Neural progenitor cell (in vitro differentiated cells): ENCODE results near the gene SLC35F5. TPM values are rescaled to one million over a fixed set of nuclear protein-coding genes. Genes with fewer than 3 reads are reported as not detected.

Source experiments
- DNase-seq: peaks from one replicate; pipeline ENCODE4 v3.0.0-alpha.2; 2016; ENCODE audit warnings: low spot score
- H2AFZ ChIP-seq: fragments of 200-600 bp; sonication (generic); replicated peaks from 2 replicates; pipeline ENCODE4 v1.6.1; 2016; ENCODE audit warnings: antibody characterized with exemption
- H3F3A ChIP-seq: fragments of 200-600 bp; sonication (generic); 2 replicates; pipeline ENCODE4 v1.6.1; 2016; ENCODE audit warnings: antibody characterized with exemption, low read depth
- H3K27ac ChIP-seq: fragments of 200-600 bp; sonication (generic); 2 replicates; pipeline ENCODE4 v1.5.1; 2016; ENCODE audit warnings: mild to moderate bottlenecking
- H3K27me3 ChIP-seq: fragments of 200-600 bp; sonication (generic); 2 replicates; pipeline ENCODE4 v1.6.1; 2016; ENCODE audit warnings: mild to moderate bottlenecking, moderate library complexity
- H3K36me3 ChIP-seq: fragments of 200-600 bp; sonication (generic); 2 replicates; pipeline ENCODE4 v1.5.1; 2016
- H3K4me1 ChIP-seq: fragments of 200-600 bp; sonication (generic); 2 replicates; pipeline ENCODE4 v1.6.1; 2016; ENCODE audit warnings: mixed run types
- H3K4me2 ChIP-seq: fragments of 200-600 bp; sonication (generic); 2 replicates; pipeline ENCODE4 v1.6.1; 2016
- H3K4me3 ChIP-seq: fragments of 200-600 bp; sonication (generic); 2 replicates; pipeline ENCODE4 v1.5.1; 2016
- H3K79me2 ChIP-seq: fragments of 200-600 bp; sonication (generic); 2 replicates; pipeline ENCODE4 v1.6.1; 2016; ENCODE audit warnings: low read depth
- H3K9ac ChIP-seq: fragments of 200-600 bp; sonication (generic); 2 replicates; pipeline ENCODE4 v1.6.1; 2016
- H3K9me3 ChIP-seq: fragments of 200-600 bp; sonication (generic); 2 replicates; pipeline ENCODE4 v1.5.1; 2016; ENCODE audit warnings: low read depth
- H4K20me1 ChIP-seq: fragments of 200-600 bp; sonication (generic); 2 replicates; pipeline ENCODE4 v1.6.1; 2016; ENCODE audit warnings: low read depth
- H3K27ac Mint-ChIP-seq: 3 replicates; pipeline ENCODE4 v1.8.0; 2021; ENCODE audit warnings: mixed read lengths
- H3K27me3 Mint-ChIP-seq: 2 replicates; pipeline ENCODE4 v1.8.0; 2022; ENCODE audit warnings: low read depth, mild to moderate bottlenecking, inconsistent platforms, moderate library complexity, mixed read lengths; ENCODE audit not compliant: insufficient read depth
- H3K36me3 Mint-ChIP-seq: 3 replicates; pipeline ENCODE4 v1.8.0; 2021; ENCODE audit warnings: mixed read lengths
- H3K4me1 Mint-ChIP-seq: 3 replicates; pipeline ENCODE4 v1.8.0; 2021; ENCODE audit warnings: mixed read lengths
- H3K4me3 Mint-ChIP-seq: 3 replicates; pipeline ENCODE4 v1.8.0; 2021; ENCODE audit warnings: mild to moderate bottlenecking, moderate library complexity, mixed read lengths
- H3K9me3 Mint-ChIP-seq: 3 replicates; pipeline ENCODE4 v1.8.0; 2020; ENCODE audit warnings: mixed read lengths
- EZH2 ChIP-seq: fragments of 200-600 bp; sonication (generic); IDR thresholded peaks from 2 replicates; pipeline ENCODE4 v1.6.1; 2017; ENCODE audit warnings: antibody characterized with exemption, mild to moderate bottlenecking, moderate library complexity
- EZH2phosphoT487 ChIP-seq: fragments of 200-600 bp; sonication (generic); IDR thresholded peaks from 2 replicates; pipeline ENCODE4 v1.6.1; 2017; ENCODE audit warnings: antibody characterized with exemption
- total RNA-seq: library from RNA; depleted of rRNA; stranded (reverse); fragments of >200 nt; gene quantifications from 2 replicates; pipeline ENCODE4 v1.2.3, GENCODE V29; 2015; ENCODE audit warnings: low replicate concordance
- TF ChIP-seq, protein P1 (sequence below): fragments of 200-600 bp; sonication (generic); IDR thresholded peaks from 2 replicates; pipeline ENCODE4 v1.5.1; 2017; ENCODE audit warnings: antibody characterized with exemption, mild to moderate bottlenecking

The SLC35F5 gene
- total RNA-seq, 1 donor from 2014 or later, result 83.0 TPM

DNA sequence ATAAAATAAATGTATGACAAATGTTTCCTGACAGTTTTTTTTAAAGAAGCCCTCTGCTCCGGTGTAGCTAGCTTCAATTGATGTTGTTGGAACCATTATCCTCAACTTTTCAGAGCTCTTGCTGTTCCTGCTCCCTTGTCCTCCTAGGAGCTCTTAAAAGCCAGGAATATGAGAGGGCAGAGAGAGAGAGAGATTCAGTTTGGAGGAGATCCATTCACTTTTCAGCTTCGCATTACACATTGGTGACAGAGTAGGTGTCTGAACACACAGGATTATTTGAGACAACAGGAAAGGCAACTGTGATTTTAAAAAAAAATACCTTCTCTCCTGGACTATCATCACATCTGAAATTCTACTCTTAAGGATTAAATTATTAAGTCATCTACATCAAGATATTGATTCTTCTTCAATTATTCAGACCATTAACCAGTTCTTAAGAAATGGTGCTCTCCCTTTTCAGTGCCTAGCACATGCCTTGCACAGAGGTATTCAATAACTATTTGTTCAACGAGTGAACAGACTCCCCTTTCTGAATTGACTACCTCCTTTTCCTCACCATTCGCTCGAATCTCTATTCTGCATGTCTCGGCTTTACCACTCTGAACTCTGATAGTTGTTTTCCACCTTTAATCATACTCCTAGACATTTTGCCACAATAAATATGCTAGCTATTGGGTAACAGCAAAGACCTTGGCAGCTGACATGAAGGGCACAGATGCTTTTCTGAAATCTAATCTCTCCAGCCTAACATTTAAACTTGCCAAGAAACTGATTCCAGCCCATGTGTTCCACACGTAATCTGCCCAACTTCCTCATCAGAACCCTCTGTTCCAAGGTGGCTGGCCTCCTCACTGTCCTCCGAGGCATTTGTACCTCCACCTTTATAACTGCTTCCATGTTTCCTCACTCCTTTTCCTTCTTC is 28.6 kb upstream of the SLC35F5 start:
- DNase-seq, result no peak
- H3K4me1 Mint-ChIP-seq, result no peaks in the 10 kb centered on the region
- Histone ChIP-seq H3F3A (no peaks in the 10 kb centered on the region), H2AFZ (no peak overlapping the region), H3K4me3 (no peak overlapping the region), H3K9ac (no peak overlapping the region), H3K27ac (no peak overlapping the region), H4K20me1 (no peaks in the 10 kb centered on the region), H3K9me3 (no peaks in the 10 kb centered on the region), H3K79me2 (no peaks in the 10 kb centered on the region), H3K27me3 (no peaks in the 10 kb centered on the region), H3K4me2 (no peak overlapping the region), H3K36me3 (no peaks in the 10 kb centered on the region), H3K4me1 (no peaks in the 10 kb centered on the region)
- H3K36me3 Mint-ChIP-seq, result no peaks in the 10 kb centered on the region
- peaks cover 2% of the 10 kb centered on the region for H3K27me3 Mint-ChIP-seq
- H3K27ac Mint-ChIP-seq, result no peak overlapping the region
- TF ChIP-seq, protein P1, sequence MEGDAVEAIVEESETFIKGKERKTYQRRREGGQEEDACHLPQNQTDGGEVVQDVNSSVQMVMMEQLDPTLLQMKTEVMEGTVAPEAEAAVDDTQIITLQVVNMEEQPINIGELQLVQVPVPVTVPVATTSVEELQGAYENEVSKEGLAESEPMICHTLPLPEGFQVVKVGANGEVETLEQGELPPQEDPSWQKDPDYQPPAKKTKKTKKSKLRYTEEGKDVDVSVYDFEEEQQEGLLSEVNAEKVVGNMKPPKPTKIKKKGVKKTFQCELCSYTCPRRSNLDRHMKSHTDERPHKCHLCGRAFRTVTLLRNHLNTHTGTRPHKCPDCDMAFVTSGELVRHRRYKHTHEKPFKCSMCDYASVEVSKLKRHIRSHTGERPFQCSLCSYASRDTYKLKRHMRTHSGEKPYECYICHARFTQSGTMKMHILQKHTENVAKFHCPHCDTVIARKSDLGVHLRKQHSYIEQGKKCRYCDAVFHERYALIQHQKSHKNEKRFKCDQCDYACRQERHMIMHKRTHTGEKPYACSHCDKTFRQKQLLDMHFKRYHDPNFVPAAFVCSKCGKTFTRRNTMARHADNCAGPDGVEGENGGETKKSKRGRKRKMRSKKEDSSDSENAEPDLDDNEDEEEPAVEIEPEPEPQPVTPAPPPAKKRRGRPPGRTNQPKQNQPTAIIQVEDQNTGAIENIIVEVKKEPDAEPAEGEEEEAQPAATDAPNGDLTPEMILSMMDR, result no peak
- TF ChIP-seq EZH2 (no peak), EZH2phosphoT487 (no peak)
- no peaks in the 10 kb centered on the region for H3K9me3 Mint-ChIP-seq
- no peak overlapping the region for H3K4me3 Mint-ChIP-seq

DNA sequence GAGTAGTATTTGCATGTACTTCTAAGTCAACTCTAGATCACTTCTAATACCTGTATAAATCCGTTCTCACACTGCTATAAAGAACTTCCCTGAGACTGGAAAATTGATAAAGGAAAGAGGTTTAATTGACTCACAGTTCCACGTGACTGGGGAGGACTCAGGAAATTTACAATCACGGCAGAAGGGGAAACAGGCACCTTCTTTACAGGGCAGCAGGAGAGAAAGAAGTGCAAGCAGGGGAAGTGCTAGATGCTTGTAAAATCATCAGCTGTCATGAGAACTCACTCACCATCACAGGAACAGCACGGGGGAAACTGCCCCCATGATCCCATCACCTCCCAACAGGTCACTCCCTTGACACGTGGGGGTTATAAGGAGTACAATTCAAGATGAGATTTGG is 24.0 kb upstream of the SLC35F5 start:
- no peak overlapping the region for H3K9ac ChIP-seq
- no peaks in the 10 kb centered on the region for H3K4me1 Mint-ChIP-seq
- no peaks in the 10 kb centered on the region for H3K36me3 ChIP-seq
- no peak overlapping the region for H3K4me3 Mint-ChIP-seq
- no peaks in the 10 kb centered on the region for H3K27me3 ChIP-seq
- H3K27ac ChIP-seq, result no peak overlapping the region
- TF ChIP-seq EZH2phosphoT487 (no peak), EZH2 (no peak)
- TF ChIP-seq, protein P1, result no peak
- no peaks in the 10 kb centered on the region for H4K20me1 ChIP-seq
- DNase-seq, result no peak
- H3K36me3 Mint-ChIP-seq, result no peaks in the 10 kb centered on the region
- peaks cover 2% of the 10 kb centered on the region for H3K27me3 Mint-ChIP-seq
- H3K27ac Mint-ChIP-seq, result no peak overlapping the region
- H3K79me2 ChIP-seq, result no peaks in the 10 kb centered on the region
- no peak overlapping the region for H3K4me3 ChIP-seq
- H3K4me1 ChIP-seq, result no peaks in the 10 kb centered on the region
- no peaks in the 10 kb centered on the region for H3K9me3 Mint-ChIP-seq
- H3F3A ChIP-seq, result no peaks in the 10 kb centered on the region
- H3K9me3 ChIP-seq, result no peaks in the 10 kb centered on the region
- no peak overlapping the region for H2AFZ ChIP-seq
- no peak overlapping the region for H3K4me2 ChIP-seq

- Mint-ChIP-seq H3K9me3 (no peaks in the 10 kb centered on the region), H3K4me1 (no peaks in the 10 kb centered on the region), H3K27me3 (peaks cover 2% of the 10 kb centered on the region), H3K4me3 (no peak overlapping the region), H3K36me3 (no peaks in the 10 kb centered on the region), H3K27ac (no peak overlapping the region)
- Histone ChIP-seq H2AFZ (no peak overlapping the region), H3K79me2 (no peaks in the 10 kb centered on the region), H3K36me3 (no peaks in the 10 kb centered on the region), H3K4me2 (no peak overlapping the region), H3K27me3 (no peaks in the 10 kb centered on the region), H3K27ac (no peak overlapping the region), H3K9me3 (no peaks in the 10 kb centered on the region), H3K9ac (no peak overlapping the region), H3F3A (no peaks in the 10 kb centered on the region), H3K4me3 (no peak overlapping the region), H4K20me1 (no peaks in the 10 kb centered on the region), H3K4me1 (no peaks in the 10 kb centered on the region)
- no peak for DNase-seq
- TF ChIP-seq EZH2phosphoT487 (no peak), EZH2 (no peak)
- TF ChIP-seq, protein P1, result no peak
These were observed 20.9 kb upstream of the SLC35F5 start for GRCh38 chr2:113777371-113777770.
